Measurements from ENCODE around the gene TLR3. TPM values are rescaled to one million over a fixed set of nuclear protein-coding genes. Genes with fewer than 3 reads are reported as not detected.

TLR3 gene
- total and polyA plus RNA-seq, 2 of the 8 experiments (the other 6 are each of a cell fraction or from before 2014, with no cell fraction given), result 1.00 to 2.6 TPM

- Histone ChIP-seq H3K4ac (replicated peaks; ENCODE audit: insufficient read length, low read depth, low read length) (no peak overlapping the region), H3K23me2 (ENCODE audit: low read depth, low read length) (no peaks in the 10 kb centered on the region), H3K14ac (ENCODE audit: insufficient read length) (no peak overlapping the region), H4K20me1 (replicated peaks in 1 of 2; ENCODE audit: control insufficient read depth in 1 of 2, insufficient read depth in 2 of 2, low read length in 2 of 2) (no peaks in the 10 kb centered on the region), H3K79me1 (ENCODE audit: low read depth, low read length) (no peaks in the 10 kb centered on the region), H4K91ac (replicated peaks; ENCODE audit: insufficient read length, low read length) (peak overlapping the region; percentile 86), H2AK5ac (ENCODE audit: low read depth, low read length) (no peak overlapping the region), H2BK5ac (ENCODE audit: low read depth, low read length) (peak overlapping the region; percentile 93), H2BK15ac (ENCODE audit: low read length) (peak overlapping the region; percentile 36; the same call in 1 of the 2 replicates), H3K18ac (ENCODE audit: extremely low read depth, low read length) (peak overlapping the region; percentile 94), H3K9me3 (ENCODE audit: insufficient read depth in 2 of 2, low read depth in 1 of 2, low read length in 1 of 2) (peaks cover 17 to 23% of the 10 kb centered on the region in 2 experiments), H4K8ac (ENCODE audit: extremely low read depth, insufficient read depth, low read length) (0 out of 2 replicates have a peak overlapping the region, but pooled peaks have one; percentile 19), H3K56ac (replicated peaks; ENCODE audit: insufficient read length, low read depth, low read length) (no peak overlapping the region), H3K36me3 (ENCODE audit: control insufficient read depth in 2 of 4, insufficient read depth in 4 of 4, low read length in 3 of 4) (peaks cover 0 to 2% (median 0%) of the 10 kb centered on the region in 4 experiments; a peak in 1 of 8 replicates), H3K4me1 (replicated peaks in 1 of 4; ENCODE audit: control insufficient read depth in 3 of 4, insufficient read depth in 4 of 4, low read length in 3 of 4) (peaks cover 13 to 36% (median 28%) of the 10 kb centered on the region in 4 experiments), H4K5ac (ENCODE audit: insufficient read length, low read depth, low read length) (peak overlapping the region; percentile 68), H2BK12ac (ENCODE audit: low read depth, low read length) (peak overlapping the region; percentile 85; the same call in 1 of the 2 replicates), H2BK20ac (ENCODE audit: low read length) (peak overlapping the region; percentile 96; the same call in 1 of the 2 replicates), H2AFZ (ENCODE audit: low read length) (no peak overlapping the region), H3K79me2 (ENCODE audit: control insufficient read depth in 1 of 2, insufficient read depth in 2 of 2, low read length in 2 of 2) (no peaks in the 10 kb centered on the region), H2BK120ac (replicated peaks; ENCODE audit: low read depth, low read length) (peak overlapping the region; percentile 89), H3K9ac (replicated peaks in 1 of 4; ENCODE audit: extremely low read depth in 1 of 4, low read depth in 3 of 4, low read length in 3 of 4) (no peak overlapping the region), H3K4me3 (ENCODE audit: extremely low read depth in 1 of 4, insufficient read depth in 2 of 4, low read depth in 3 of 4, low read length in 4 of 4) (peak overlapping the region in 1 of 4 experiments; percentile 28; a peak in 2 of 8 replicates), H3K23ac (ENCODE audit: insufficient read length) (no peak overlapping the region), H3K4me2 (ENCODE audit: insufficient read depth in 1 of 2, low read depth in 2 of 2, low read length in 2 of 2) (peak overlapping the region; percentile 38 to 59), H3K27me3 (replicated peaks in 1 of 4; ENCODE audit: control insufficient read depth in 3 of 4, extremely low read depth in 1 of 4, insufficient read depth in 3 of 4, low read length in 3 of 4) (peaks cover 0 to 2% (median 0%) of the 10 kb centered on the region in 4 experiments; a peak in 1 of 7 replicates), H3K27ac (ENCODE audit: low read depth, low read length) (peak overlapping the region; percentile 47)
- POLR2A ChIA-PET (ENCODE audit: partially characterized antibody), result interaction anchor here (0.6 to 1.2 kb wide), 5 partner anchors 12 to 1557 kb away, joined by 3 read pairs; no protein-coding TSS in a partner anchor
- no peak for FAIRE-seq
- CTCF ChIA-PET (ENCODE audit: partially characterized antibody), result interaction anchor here (0.6 to 4.3 kb wide), 6 partner anchors 7 to 823 kb away, joined by 3 to 32 read pairs (median 4); partner anchors contain the start of gene UFSP2
- TF ChIP-seq EZH2 (IDR thresholded peaks at IDR 0.05; ENCODE audit: low read depth, low read length, severe bottlenecking) (no peak), HDAC6 (IDR thresholded peaks at IDR 0.05; ENCODE audit: low read depth, low read length) (no peak), MAFK (IDR thresholded peaks at IDR 0.05; ENCODE audit: low read depth, low read length) (no peak)
- 49% methylated on average over 10 of the region's 11 CpGs; no CpG with 5 or more reads in 1 of the 2 experiments for WGBS, 2 experiments (ENCODE audit: extremely low coverage in 1 of 2, insufficient coverage in 1 of 2, insufficient read length in 1 of 2, insufficient replicate concordance in 2 of 2, low coverage in 1 of 2, low lambda C conversion rate in 2 of 2, missing lambda C conversion rate in 1 of 2)
- no peak for DNase-seq (ENCODE audit: low read depth in 1 of 2, low spot score in 2 of 2)
Measured at GRCh38 chr4:186029571-186030398, 39.2 kb upstream of the TLR3 start.
